ENCODE measurements around the gene LIMK1. TPM values are rescaled to one million over a fixed set of nuclear protein-coding genes. Genes with fewer than 3 reads are reported as not detected.

Gene LIMK1
- total and polyA plus RNA-seq, 2 of the 4 experiments (the other 2 are of a cell fraction) = 25.8 to 48.0 TPM

DNA sequence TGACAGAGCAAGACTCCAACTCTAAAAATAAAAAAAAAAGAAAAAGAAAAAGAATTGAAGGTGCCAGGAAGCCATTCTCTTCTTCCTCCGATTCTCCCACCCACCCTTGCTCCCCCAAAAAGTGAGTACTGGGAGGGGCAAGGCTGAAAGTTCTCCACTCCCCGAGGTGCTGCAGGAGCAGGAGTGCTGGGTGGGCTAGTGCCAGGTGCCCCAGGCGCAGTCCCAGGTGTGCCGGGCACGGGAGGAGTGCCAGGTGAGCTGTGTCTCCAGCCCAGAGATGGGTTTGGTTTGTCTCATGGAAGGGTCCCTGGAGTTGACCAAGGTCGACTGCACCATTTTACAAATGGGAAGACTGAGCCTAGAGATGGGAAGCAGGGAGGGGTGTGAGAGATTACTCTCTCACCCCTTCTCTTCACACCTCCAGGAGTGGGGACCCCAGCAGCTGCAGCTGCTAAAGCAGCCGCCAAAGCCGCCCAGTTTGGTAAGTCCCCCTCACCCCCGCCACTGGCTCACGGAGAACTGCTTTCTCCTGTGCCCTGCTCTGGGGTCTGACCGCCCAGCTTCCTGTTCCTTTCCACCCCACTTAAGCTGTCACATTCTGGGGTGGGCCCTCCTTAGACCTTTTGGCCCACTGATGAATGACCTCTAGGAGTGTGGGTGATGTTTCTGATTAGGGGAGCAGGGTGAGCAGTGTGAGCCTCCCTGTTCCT is 26.2 kb upstream of the LIMK1 start:
- H3K9me1 ChIP-seq (ENCODE audit: insufficient read depth, low read length) = no peaks in the 10 kb centered on the region; the same call in 1 of the 2 replicates

More for the DNA sequence above, 26.2 kb upstream of the LIMK1 start:
- H3K27me3 ChIP-seq (ENCODE audit: control insufficient read depth, insufficient read depth, low read length) = no peaks in the 10 kb centered on the region; the same call in 1 of the 2 replicates
- H3K23ac ChIP-seq (ENCODE audit: low read depth, low read length) = no peak overlapping the region
- H3K56ac ChIP-seq (ENCODE audit: extremely low read depth, insufficient read depth, low read length) = no peak overlapping the region
- no peaks in the 10 kb centered on the region for H3K36me3 ChIP-seq (ENCODE audit: control insufficient read depth, insufficient read depth, low read length)
- H2AFZ ChIP-seq (replicated peaks; ENCODE audit: low read length, poor library complexity) = no peak overlapping the region
- H3K4me2 ChIP-seq (ENCODE audit: low read depth, low read length) = no peak overlapping the region
- H2BK20ac ChIP-seq (ENCODE audit: low read depth, low read length) = no peak overlapping the region
- 71% methylated on average over 4 of the region's 11 CpGs; no CpG with 5 or more reads in 1 of the 2 experiments for WGBS, 2 experiments (ENCODE audit: extremely low coverage in 2 of 2, insufficient read length in 1 of 2)
- no peak overlapping the region for H3K27ac ChIP-seq (ENCODE audit: insufficient read depth, low read length)
- H3K9ac ChIP-seq (ENCODE audit: low read depth, low read length) = no peak overlapping the region
- H2BK5ac ChIP-seq (ENCODE audit: low read depth, low read length, poor library complexity, severe bottlenecking) = no peak overlapping the region
- POLR2A ChIA-PET (ENCODE audit: unreplicated experiment) = no interaction called here
- no peak overlapping the region for H4K5ac ChIP-seq (ENCODE audit: low read depth, low read length)
- no peak for DNase-seq
- no peaks in the 10 kb centered on the region for H3K79me1 ChIP-seq (ENCODE audit: low read depth in 1 of 2, low read length in 2 of 2)
- dilution Hi-C loops (cut with HindIII; ENCODE audit: low sequenced_read_pairs, unreplicated experiment) (no loop called here), in situ Hi-C loops (cut with MboI; ENCODE audit: low sequenced_read_pairs) (no loop called here), intact Hi-C loops (cut with micrococcal nuclease) (no loop called here)
- TF ChIP-seq, protein P1, sequence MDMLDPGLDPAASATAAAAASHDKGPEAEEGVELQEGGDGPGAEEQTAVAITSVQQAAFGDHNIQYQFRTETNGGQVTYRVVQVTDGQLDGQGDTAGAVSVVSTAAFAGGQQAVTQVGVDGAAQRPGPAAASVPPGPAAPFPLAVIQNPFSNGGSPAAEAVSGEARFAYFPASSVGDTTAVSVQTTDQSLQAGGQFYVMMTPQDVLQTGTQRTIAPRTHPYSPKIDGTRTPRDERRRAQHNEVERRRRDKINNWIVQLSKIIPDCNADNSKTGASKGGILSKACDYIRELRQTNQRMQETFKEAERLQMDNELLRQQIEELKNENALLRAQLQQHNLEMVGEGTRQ (IDR thresholded peaks at IDR 0.05; ENCODE audit: low read depth, low read length) = no peak
- TF ChIP-seq CEBPB (IDR thresholded peaks at IDR 0.05; ENCODE audit: low read depth, low read length) (no peak), FOS (IDR thresholded peaks at IDR 0.05; ENCODE audit: low read depth, low read length) (no peak), BHLHE40 (IDR thresholded peaks at IDR 0.05; ENCODE audit: low read depth, low read length) (no peak), RCOR1 (IDR thresholded peaks at IDR 0.05; ENCODE audit: insufficient replicate concordance, low read length) (no peak), CHD1 (IDR thresholded peaks at IDR 0.05; ENCODE audit: low read depth, low read length) (no peak), NFE2L2 (IDR thresholded peaks at IDR 0.05; ENCODE audit: low read depth, low read length) (no peak)
- TF ChIP-seq, protein P2, sequence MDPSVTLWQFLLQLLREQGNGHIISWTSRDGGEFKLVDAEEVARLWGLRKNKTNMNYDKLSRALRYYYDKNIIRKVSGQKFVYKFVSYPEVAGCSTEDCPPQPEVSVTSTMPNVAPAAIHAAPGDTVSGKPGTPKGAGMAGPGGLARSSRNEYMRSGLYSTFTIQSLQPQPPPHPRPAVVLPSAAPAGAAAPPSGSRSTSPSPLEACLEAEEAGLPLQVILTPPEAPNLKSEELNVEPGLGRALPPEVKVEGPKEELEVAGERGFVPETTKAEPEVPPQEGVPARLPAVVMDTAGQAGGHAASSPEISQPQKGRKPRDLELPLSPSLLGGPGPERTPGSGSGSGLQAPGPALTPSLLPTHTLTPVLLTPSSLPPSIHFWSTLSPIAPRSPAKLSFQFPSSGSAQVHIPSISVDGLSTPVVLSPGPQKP (IDR thresholded peaks at IDR 0.05; ENCODE audit: borderline replicate concordance, low read depth, low read length) = no peak
- TF ChIP-seq, protein P3, sequence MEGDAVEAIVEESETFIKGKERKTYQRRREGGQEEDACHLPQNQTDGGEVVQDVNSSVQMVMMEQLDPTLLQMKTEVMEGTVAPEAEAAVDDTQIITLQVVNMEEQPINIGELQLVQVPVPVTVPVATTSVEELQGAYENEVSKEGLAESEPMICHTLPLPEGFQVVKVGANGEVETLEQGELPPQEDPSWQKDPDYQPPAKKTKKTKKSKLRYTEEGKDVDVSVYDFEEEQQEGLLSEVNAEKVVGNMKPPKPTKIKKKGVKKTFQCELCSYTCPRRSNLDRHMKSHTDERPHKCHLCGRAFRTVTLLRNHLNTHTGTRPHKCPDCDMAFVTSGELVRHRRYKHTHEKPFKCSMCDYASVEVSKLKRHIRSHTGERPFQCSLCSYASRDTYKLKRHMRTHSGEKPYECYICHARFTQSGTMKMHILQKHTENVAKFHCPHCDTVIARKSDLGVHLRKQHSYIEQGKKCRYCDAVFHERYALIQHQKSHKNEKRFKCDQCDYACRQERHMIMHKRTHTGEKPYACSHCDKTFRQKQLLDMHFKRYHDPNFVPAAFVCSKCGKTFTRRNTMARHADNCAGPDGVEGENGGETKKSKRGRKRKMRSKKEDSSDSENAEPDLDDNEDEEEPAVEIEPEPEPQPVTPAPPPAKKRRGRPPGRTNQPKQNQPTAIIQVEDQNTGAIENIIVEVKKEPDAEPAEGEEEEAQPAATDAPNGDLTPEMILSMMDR (conservative IDR thresholded peaks at IDR 0.05; ENCODE audit: low read depth, low read length) = no peak
- peaks cover 4% of the 10 kb centered on the region for H3K4me1 ChIP-seq (ENCODE audit: control insufficient read depth, insufficient read depth, low read length)
- H3K18ac ChIP-seq (ENCODE audit: low read depth, low read length) = no peak overlapping the region
- H2BK120ac ChIP-seq (ENCODE audit: low read depth, low read length) = no peak overlapping the region
- no peak overlapping the region for H3K4me3 ChIP-seq (ENCODE audit: insufficient read depth, low read depth, low read length)
- no peak for ATAC-seq (ENCODE audit: low read depth)
- CTCF ChIA-PET = no interaction called here
- peak overlapping the region; percentile 55 for H2AK9ac ChIP-seq (replicated peaks; ENCODE audit: low read depth, low read length, poor library complexity)
- H4K91ac ChIP-seq (ENCODE audit: insufficient read depth, low read depth, low read length) = no peak overlapping the region
- no TSS peak for BruUV-seq (replicated peaks)
- no peaks in the 10 kb centered on the region for H3K9me3 ChIP-seq (ENCODE audit: control insufficient read depth, insufficient read depth, low read length)
- no peak overlapping the region for H4K8ac ChIP-seq (ENCODE audit: low read depth in 2 of 2, low read length in 2 of 2)
- no peak overlapping the region for H3K4ac ChIP-seq (ENCODE audit: low read depth, low read length)
- no peaks in the 10 kb centered on the region for H4K20me1 ChIP-seq (ENCODE audit: insufficient read depth, low read length)
- no peak overlapping the region for H3K14ac ChIP-seq (replicated peaks; ENCODE audit: low read depth, low read length)
- H2AK5ac ChIP-seq (ENCODE audit: low read depth, low read length) = no peak overlapping the region
- no peak overlapping the region for H2BK15ac ChIP-seq (ENCODE audit: low read depth, low read length)

Data from IMR-90 (cell line).